HepG2 (cell line): ENCODE data around the gene GSC2. TPM values are rescaled to one million over a fixed set of nuclear protein-coding genes. Genes with fewer than 3 reads are reported as not detected.

Source experiments
- ASH2L ChIP-seq: fragments of 300-600, 200-600 bp; sonication (generic); IDR thresholded peaks from 2 replicates; pipeline ENCODE4 v1.7.0; 2017; ENCODE audit warnings: low read depth, mild to moderate bottlenecking, moderate library complexity, mixed read lengths, low read length; ENCODE audit not compliant: insufficient read length
- ATRX ChIP-seq: sonication (generic); formaldehyde crosslinking; IDR thresholded peaks from 2 replicates; pipeline ENCODE4 v1.4.0; 2020; ENCODE audit warnings: missing genetic modification reagents, borderline replicate concordance
- BCL6 ChIP-seq: IDR thresholded peaks from 2 replicates; pipeline ENCODE4 v1.6.1; 2016; ENCODE audit warnings: missing genetic modification reagents, missing compliant biosample characterization
- EED ChIP-seq: sonication (generic); formaldehyde crosslinking; IDR thresholded peaks from 2 replicates; pipeline ENCODE4 v1.5.0; 2020; ENCODE audit warnings: mild to moderate bottlenecking, missing genetic modification reagents
- EP300 ChIP-seq, 3 experiments: sonication (generic) in 1 of 3; formaldehyde crosslinking in 1 of 3; IDR thresholded peaks; 2 replicates each; pipeline versions ENCODE4 v1.5.1 to v1.6.1; 2011 to 2020; ENCODE audit warnings: low read depth in 2 of 3, low read length in 2 of 3, borderline replicate concordance in 1 of 3, improper control_type of control experiment in 1 of 3, mild to moderate bottlenecking in 1 of 3, missing genetic modification reagents in 1 of 3, moderate library complexity in 1 of 3
- MTA1 ChIP-seq: sonication (generic); formaldehyde crosslinking; IDR thresholded peaks from 2 replicates; pipeline ENCODE4 v1.4.0; 2020; ENCODE audit warnings: missing genetic modification reagents, mild to moderate bottlenecking, borderline replicate concordance
- NFAT5 ChIP-seq: sonication (generic); formaldehyde crosslinking; IDR thresholded peaks from 2 replicates; pipeline ENCODE4 v1.4.0; 2020; ENCODE audit warnings: missing genetic modification reagents
- PCBP1 ChIP-seq: fragments of 200-400 bp; formaldehyde crosslinking; IDR thresholded peaks from 2 replicates; pipeline ENCODE4 v1.6.1; 2017; ENCODE audit warnings: mild to moderate bottlenecking, low read depth, low read length, borderline replicate concordance
- TBL1XR1 ChIP-seq: fragments of 150-350 bp; IDR thresholded peaks from 2 replicates; pipeline ENCODE4 v1.6.1; 2014; ENCODE audit warnings: borderline replicate concordance, low read length; ENCODE audit not compliant: partially characterized antibody
- TBX2 ChIP-seq: sonication (generic); formaldehyde crosslinking; IDR thresholded peaks from 2 replicates; pipeline ENCODE4 v1.5.0; 2020; ENCODE audit warnings: missing genetic modification reagents, mild to moderate bottlenecking, borderline replicate concordance
- TCF7 ChIP-seq: sonication (generic); IDR thresholded peaks from 2 replicates; pipeline ENCODE4 v1.6.1; 2016; ENCODE audit warnings: antibody characterized with exemption, low read depth
- TIGD3 ChIP-seq: sonication (generic); formaldehyde crosslinking; IDR thresholded peaks from 2 replicates; pipeline ENCODE4 v1.5.1; 2020; ENCODE audit warnings: mild to moderate bottlenecking, missing genetic modification reagents, borderline replicate concordance
- ZBTB43 ChIP-seq: sonication (generic); formaldehyde crosslinking; conservative IDR thresholded peaks from 2 replicates; pipeline ENCODE4 v1.4.0; 2020; ENCODE audit warnings: missing genetic modification reagents
- ZMAT3 ChIP-seq: sonication (generic); formaldehyde crosslinking; conservative IDR thresholded peaks from 2 replicates; pipeline ENCODE4 v1.7.0; 2021; ENCODE audit warnings: missing genetic modification reagents
- ZNF101 ChIP-seq: sonication (generic); formaldehyde crosslinking; IDR thresholded peaks from 2 replicates; pipeline ENCODE4 v1.4.0; 2020; ENCODE audit warnings: mild to moderate bottlenecking, low read depth, missing genetic modification reagents, borderline replicate concordance
- ZNF136 ChIP-seq: sonication (generic); formaldehyde crosslinking; IDR thresholded peaks from 2 replicates; pipeline ENCODE4 v1.8.1; 2022; ENCODE audit warnings: low read depth, mild to moderate bottlenecking, moderate library complexity, missing genetic modification reagents
- ZNF296 ChIP-seq: sonication (generic); formaldehyde crosslinking; conservative IDR thresholded peaks from 2 replicates; pipeline ENCODE4 v1.5.0; 2020; ENCODE audit warnings: mild to moderate bottlenecking, missing genetic modification reagents
- ZNF572 ChIP-seq: sonication (generic); formaldehyde crosslinking; IDR thresholded peaks from 2 replicates; pipeline ENCODE4 v1.5.1; 2020; ENCODE audit warnings: mild to moderate bottlenecking, missing genetic modification reagents
- ZNF775 ChIP-seq: sonication (generic); formaldehyde crosslinking; IDR thresholded peaks from 2 replicates; pipeline ENCODE4 v1.4.0; 2020; ENCODE audit warnings: missing genetic modification reagents, mild to moderate bottlenecking, moderate library complexity, borderline replicate concordance
- polyA plus RNA-seq, 8 experiments: library from polyadenylated mRNA; depleted of rRNA in 3 of 8; stranded (reverse) in 7 of 8; unstranded in 1 of 8; fragments of >200 nt; fragmentation: Illumina TruSeq in 4 of 8; extraction: Trizol in 4 of 8; gene quantifications; 2 replicates each; pipeline versions ENCODE4 v1.2.1 to v1.2.3, GENCODE V29; 2011 to 2016; ENCODE audit warnings: low read depth in 4 of 8, missing spikeins in 1 of 8, mixed read lengths in 1 of 8; ENCODE audit not compliant: insufficient read depth in 1 of 8
- total RNA-seq, 5 experiments: library from RNA; depleted of rRNA; stranded (reverse); fragments of >200 nt; fragmentation: Illumina TruSeq; extraction: Trizol; gene quantifications; 2 replicates each; pipeline ENCODE4 v1.2.3, GENCODE V29; 2016; ENCODE audit warnings: low read depth in 1 of 5

The GSC2 gene
- total and polyA plus RNA-seq, 2 of the 13 experiments (the other 11 are each of a cell fraction or from before 2014, with no cell fraction given) = not detected

- no peak for TF ChIP-seq ZMAT3 (CRISPR knock-in tag)
- TF ChIP-seq PCBP1 = no peak
- TF ChIP-seq TIGD3 (CRISPR knock-in tag) = no peak
- no peak for TF ChIP-seq EED (CRISPR knock-in tag)
- TF ChIP-seq EP300 (IDR thresholded peaks at IDR 0.05; ENCODE audit: low read depth in 2 of 2, low read length in 2 of 2) = peak in 1 of 2 experiments; percentile 58; a peak in 1 of 4 replicates
- no peak for TF ChIP-seq EP300 (CRISPR knock-in tag; IDR thresholded peaks at IDR 0.05; ENCODE audit: borderline replicate concordance)
- peak; percentile 24 for TF ChIP-seq TBL1XR1
- TF ChIP-seq TBX2 (CRISPR knock-in tag) = no peak
- TF ChIP-seq ZNF296 = no peak
- no peak for TF ChIP-seq ZNF101 (CRISPR knock-in tag)
- peak; percentile 94 for TF ChIP-seq BCL6
- peak; percentile 56; the same call in 1 of the 2 replicates for TF ChIP-seq TCF7
- no peak for TF ChIP-seq ZNF572
- no peak for TF ChIP-seq ZNF775
- TF ChIP-seq ATRX = no peak
- TF ChIP-seq NFAT5 (CRISPR knock-in tag) = no peak
- no peak for TF ChIP-seq MTA1 (CRISPR knock-in tag)
- TF ChIP-seq ZNF136 (CRISPR knock-in tag) = no peak
- peak; percentile 40 for TF ChIP-seq ASH2L
- TF ChIP-seq ZBTB43 = no peak
These were observed 40.7 kb downstream of the GSC2 start (continued) for GRCh38 chr22:19109198-19110063.
